ENCODE data around the gene FOSL2.

FOSL2 gene

GRCh38 chr2:28434600-28434989 lies 41.9 kb downstream of the FOSL2 start:
- DNase-seq, result no peak

- no peak for DNase-seq
Measured at GRCh38 chr2:28435241-28435640, 42.6 kb downstream of the FOSL2 start.

DNA sequence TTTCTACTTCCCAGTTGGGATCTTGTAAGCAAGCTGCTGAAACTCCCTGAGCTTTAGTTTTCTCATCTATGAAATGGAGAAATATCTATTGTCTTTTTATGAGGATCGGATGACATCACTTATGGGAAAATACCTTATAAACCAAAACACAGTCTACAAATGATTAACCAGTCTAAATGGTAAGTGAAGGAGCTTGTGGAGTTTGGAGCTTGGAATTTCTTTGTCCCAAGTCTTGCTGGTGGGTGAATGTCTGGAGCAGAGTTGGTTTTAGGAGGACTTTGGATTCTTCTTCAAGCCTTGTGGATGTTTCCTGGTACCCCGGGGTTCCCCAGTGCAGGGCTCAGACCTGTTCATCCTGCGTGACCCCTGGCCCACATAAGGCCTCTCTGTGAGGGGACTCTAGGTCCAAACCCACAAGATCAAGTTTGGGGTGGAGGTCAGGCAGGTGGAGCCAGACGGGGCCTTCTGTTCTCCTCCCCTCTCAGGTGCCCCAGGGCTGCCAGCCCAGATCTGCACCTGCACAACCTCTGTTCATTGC lies 43.2 kb downstream of the FOSL2 start:
- DNase-seq, result no peak

- no peak for DNase-seq
Measured at GRCh38 chr2:28436525-28437051, 43.9 kb downstream of the FOSL2 start.

GRCh38 chr2:28437149-28437835 lies 44.6 kb downstream of the FOSL2 start:
- peak in 1 of 2 experiments; percentile 34 for DNase-seq

DNA sequence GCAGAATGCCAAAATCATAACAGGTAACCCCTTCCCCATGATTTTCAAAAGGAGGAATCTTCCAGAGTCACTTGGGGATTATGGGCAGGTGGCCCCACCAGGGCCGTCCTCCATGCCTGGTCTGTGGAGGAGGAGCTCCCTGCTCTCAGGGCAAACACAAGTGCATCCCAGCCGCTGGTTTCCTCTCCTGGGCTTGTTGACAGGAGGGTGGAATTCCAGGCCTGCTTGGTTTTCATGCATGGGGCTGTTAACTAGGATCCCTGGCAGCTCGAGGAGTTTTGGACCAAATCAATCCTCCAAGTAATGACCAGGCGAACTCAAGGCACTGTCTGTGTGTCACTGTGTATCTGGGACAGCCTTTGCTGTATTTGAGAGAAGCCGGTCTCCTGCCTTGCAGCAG lies 45.3 kb downstream of the FOSL2 start:
- DNase-seq, result no peak

- no peak for DNase-seq
Measured at GRCh38 chr2:28438532-28439063, 45.9 kb downstream of the FOSL2 start.

DNA sequence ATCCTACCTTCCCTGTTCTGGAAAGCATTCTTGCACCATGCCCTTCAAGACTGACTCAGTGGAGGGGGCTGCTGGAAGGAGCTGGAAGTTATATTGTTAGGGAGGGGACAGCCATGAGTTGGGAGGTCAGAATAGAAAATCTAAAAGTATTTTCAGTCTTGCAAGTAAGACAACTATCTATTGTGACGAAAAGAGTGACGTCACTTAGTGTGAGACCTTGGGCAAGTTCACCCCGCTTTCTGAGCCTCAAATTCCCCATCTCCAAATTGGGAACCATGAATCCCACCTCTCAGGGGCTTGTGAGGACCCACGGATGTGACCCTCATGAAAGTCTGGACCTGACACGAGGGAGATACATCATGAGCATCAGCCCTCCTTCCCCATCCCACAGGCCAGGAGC lies 46.5 kb downstream of the FOSL2 start:
- DNase-seq, result no peak

GRCh38 chr2:28439763-28440162 lies 47.1 kb downstream of the FOSL2 start:
- DNase-seq, result no peak

DNA sequence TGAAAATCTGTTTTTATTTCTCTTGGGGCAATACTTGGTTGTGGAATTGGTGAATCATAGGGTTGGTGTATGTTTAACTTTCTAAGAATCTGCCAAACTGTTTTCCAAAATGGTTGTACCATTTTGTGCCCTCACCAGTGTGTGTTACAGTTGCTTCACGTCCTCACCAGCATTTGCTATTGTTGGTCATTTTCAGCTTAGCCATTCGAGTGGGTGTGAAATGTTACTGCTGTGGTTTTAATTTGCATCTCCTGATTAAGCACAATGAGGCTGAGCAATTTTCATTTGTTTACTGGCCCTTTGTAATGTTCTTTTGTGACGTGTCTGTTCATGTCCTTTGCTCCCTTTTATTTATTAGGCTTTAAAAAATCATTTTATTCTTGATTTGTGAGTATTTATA lies 49.7 kb downstream of the FOSL2 start:
- no peak for DNase-seq

DNA sequence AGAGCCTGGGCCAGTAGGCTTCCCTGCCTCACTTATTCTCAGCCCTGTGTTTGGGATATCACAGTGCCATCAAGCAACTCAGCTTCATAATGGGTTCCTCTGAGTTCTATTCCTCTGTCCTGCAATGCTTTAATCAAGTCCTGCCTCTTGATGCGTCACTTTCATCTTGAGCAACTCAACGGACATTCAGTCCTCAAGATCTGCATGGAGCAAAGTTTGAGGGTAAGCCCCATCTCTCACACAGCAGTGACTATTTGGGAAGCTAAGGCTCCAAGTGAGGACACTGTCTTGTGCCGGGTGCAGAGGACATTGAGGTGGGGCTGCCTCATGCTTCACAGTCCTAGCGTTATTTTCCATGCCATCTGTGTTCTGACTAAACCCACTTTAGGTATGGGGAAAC lies 52.3 kb downstream of the FOSL2 start:
- DNase-seq, result no peak

DNA sequence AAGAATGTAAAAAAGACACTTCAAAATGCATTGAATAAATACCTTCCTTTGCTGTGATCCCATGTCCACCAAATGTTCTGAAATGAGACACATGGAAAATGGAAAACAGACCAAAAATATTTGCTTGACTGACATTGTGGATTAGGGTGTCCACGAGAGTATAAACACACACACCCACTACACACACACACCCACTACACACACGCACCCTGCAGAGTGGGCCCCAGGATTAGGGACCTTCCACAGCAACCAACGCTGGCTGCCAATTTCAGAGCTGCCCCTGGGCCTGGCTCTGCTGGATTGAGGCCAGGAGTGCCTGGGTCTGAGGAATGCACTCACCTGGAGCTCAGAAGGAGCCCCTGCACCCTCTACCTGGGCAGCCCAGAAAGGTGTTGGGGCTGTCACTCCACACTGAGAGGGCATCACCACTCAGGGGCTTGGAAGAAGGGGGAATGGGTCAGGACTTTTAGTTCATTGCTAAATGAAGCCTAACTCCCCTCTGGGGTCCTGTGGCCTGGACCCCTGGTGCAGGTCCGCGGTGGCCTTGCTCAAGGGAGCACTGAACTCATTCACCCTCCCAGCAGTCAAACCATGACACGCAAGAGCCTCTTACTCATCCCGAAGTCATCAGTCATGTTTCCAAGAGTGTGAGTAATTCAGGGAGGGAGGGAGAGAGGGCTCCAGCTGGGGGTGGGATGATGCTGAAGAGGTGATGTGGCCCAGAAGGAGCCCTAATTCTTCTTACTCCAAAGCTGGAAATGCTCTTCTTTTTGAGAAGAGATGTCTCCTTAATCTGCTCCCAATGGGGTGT lies 53.0 kb downstream of the FOSL2 start:
- no peak for DNase-seq

DNA sequence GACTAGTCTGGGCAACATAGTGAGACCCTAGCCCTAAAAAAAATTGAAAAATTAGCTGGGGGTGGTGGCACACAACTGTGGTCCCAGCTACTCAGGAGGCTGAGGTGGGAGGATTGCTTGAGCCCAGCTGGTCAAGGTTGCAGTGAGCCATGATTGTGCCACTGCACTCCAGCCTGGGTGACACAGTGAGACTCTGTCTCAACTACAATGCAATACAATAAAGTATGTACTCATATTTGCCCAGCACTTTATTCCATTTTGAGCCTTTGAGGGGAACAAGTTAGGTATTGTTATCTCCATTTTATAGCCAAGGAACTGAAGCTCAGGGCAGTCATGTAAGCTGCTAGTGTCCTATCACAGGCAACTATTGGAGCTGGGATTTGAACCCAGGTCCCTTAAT lies 53.9 kb downstream of the FOSL2 start:
- DNase-seq, result no peak

DNA sequence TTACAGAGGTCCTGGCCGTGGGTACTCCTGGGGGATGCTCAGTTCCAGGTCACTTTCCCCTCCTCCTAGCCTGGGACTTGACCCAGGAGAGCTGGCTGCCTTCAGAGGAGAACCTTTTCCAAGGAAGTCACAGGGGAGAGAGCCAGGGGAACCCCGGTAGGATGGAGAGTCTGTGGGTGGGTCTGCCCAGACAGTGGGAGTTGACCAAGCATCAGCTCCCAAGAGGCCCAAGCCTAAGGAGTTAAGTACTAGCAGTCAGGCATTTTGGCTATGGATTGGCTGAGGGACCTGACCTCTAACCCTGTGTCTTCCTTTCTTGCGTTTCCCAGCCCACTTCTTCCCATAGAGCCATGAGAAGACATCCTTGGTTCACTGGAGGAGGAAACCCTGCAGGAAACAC lies 54.4 kb downstream of the FOSL2 start:
- DNase-seq, result no peak

- no peak for DNase-seq
Measured at GRCh38 chr2:28447943-28448792, 55.5 kb downstream of the FOSL2 start.

DNA sequence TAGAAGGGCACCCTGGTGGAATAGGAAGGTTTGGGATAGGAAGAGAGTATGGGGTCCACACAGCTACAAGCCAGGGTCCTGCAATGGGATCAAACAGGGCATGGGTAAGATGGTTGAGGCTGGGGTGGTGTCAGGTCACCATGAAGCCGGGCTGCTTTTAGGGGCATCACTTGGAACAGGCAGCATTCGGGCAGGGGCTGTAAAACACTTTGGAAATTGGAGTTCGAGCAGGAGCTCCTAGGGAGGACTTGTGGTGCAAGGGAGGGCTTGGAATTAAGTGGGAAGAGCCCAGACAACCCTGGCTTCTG lies 56.1 kb downstream of the FOSL2 start:
- DNase-seq, result no peak

DNA sequence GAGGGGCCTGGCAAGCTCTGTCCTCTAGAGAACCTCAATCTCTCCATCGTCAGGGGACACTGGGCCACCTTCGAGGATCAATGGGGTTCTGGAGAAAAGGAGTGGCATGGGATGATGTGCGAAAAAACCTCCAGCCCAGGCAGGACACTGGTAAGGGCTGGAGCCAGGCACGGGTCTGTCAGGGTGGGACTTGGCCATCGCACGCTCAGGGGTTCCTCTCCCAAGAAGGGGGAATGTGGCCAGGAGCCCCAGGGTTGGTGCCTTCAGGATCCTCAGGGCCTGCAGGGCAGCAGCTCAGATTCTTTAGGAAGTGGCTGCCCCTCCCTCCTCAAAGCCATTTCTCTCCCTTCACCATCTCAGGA lies 56.4 kb downstream of the FOSL2 start:
- no peak for DNase-seq

- DNase-seq, result no peak
Measured at GRCh38 chr2:28449488-28450395, 57.1 kb downstream of the FOSL2 start.

- DNase-seq, result no peak
Measured at GRCh38 chr2:28450901-28451565, 58.4 kb downstream of the FOSL2 start.

DNA sequence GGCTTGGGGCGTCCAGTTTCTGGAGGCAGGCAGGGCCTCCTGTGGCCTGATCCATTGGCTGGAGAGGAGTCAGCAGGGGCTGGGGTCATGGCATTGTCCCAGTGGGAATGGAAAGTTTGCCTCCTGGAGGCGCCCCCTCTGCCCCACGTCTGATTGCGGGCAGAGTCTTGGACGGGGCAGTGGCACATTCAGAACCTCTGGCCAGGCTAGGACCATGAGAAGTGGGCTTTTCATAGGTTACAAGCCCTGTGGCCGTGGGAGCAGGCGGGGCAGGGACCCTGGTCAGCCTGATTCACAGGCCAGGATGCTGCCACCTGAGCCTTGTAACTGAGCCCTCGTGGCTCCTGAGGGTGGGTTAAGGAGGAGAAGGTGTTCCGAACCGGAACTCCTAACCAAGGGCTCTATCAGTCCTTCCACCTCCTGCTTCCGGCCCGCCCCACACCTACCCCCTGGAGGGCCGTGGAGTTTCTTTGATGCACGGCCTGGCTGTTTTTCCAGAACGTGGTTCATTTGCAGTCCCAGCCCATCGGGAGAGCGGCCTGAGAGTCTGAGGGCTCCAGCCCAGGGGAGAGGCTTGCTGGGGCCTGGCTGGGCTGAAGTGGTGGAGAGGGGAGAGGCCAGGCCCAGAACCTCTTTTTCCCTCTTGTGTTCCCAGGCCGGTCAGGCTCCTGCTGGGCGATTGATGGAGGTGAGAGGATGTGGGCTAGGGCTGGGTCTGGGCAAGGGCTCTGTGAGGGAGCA lies 59.3 kb downstream of the FOSL2 start:
- no peak for DNase-seq
